ENCODE measurements around the gene DPP10.

DNA sequence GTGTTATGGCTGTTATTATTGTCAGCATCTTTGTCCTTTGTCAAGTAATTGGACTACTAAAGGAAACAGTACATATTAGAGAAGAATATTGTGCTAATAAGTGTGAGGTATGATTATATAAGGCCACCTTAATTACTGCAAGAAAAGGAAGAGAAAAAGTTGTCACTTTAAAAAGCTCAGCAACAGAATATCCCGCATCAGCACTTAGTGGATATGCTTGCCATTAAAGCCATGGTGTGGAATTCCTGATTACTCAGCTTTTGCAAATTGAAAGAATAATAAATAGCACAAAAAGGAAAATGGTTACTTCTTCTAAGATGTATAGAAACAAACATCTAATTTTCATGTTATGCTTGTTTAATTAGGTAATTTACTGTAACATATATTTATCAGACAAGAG lies 347.5 kb downstream of the DPP10 start:
- TF ChIP-seq, protein P1, sequence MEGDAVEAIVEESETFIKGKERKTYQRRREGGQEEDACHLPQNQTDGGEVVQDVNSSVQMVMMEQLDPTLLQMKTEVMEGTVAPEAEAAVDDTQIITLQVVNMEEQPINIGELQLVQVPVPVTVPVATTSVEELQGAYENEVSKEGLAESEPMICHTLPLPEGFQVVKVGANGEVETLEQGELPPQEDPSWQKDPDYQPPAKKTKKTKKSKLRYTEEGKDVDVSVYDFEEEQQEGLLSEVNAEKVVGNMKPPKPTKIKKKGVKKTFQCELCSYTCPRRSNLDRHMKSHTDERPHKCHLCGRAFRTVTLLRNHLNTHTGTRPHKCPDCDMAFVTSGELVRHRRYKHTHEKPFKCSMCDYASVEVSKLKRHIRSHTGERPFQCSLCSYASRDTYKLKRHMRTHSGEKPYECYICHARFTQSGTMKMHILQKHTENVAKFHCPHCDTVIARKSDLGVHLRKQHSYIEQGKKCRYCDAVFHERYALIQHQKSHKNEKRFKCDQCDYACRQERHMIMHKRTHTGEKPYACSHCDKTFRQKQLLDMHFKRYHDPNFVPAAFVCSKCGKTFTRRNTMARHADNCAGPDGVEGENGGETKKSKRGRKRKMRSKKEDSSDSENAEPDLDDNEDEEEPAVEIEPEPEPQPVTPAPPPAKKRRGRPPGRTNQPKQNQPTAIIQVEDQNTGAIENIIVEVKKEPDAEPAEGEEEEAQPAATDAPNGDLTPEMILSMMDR (IDR thresholded peaks at IDR 0.05; ENCODE audit: insufficient read depth, low read depth, low read length), result no peak
- no peak for TF ChIP-seq EZH2 (IDR thresholded peaks at IDR 0.05; ENCODE audit: insufficient read depth, low read length)
